Natural killer cell (primary cell): Measurements from ENCODE around the gene FOXJ3. TPM values are rescaled to one million over a fixed set of nuclear protein-coding genes. Genes with fewer than 3 reads are reported as not detected.

Source experiments
- ATAC-seq, 3 donors: fragments of 150-1000 bp in 2 of 3; fragments of 200-7000 bp in 1 of 3; cut with Tn5 transposase; 1 replicate in 1 of 3; 2 replicates in 2 of 3; pipeline ENCODE4 v1.10.0; 2021; ENCODE audit warnings: mild to moderate bottlenecking in 2 of 3, moderate library complexity in 2 of 3
- DNase-seq, 2 donors: peaks; one replicate each; pipeline versions ENCODE4 v3.0.0 to v3.0.0-alpha.2; 2013 to 2021; ENCODE audit warnings: mixed read lengths in 1 of 2
- H3K27ac ChIP-seq: one replicate; pipeline ENCODE4 v1.5.1; 2013; ENCODE audit warnings: mild to moderate bottlenecking, low read length
- H3K27me3 ChIP-seq: one replicate; pipeline ENCODE4 v1.6.1; 2013; ENCODE audit warnings: low read length; ENCODE audit not compliant: control insufficient read depth, insufficient read depth
- H3K36me3 ChIP-seq: one replicate; pipeline ENCODE4 v1.6.1; 2013; ENCODE audit warnings: low read length; ENCODE audit not compliant: control insufficient read depth, insufficient read depth
- H3K4me1 ChIP-seq: one replicate; pipeline ENCODE4 v1.6.1; 2013; ENCODE audit warnings: low read length; ENCODE audit not compliant: control insufficient read depth, insufficient read depth
- H3K4me3 ChIP-seq: one replicate; pipeline ENCODE4 v1.5.1; 2013; ENCODE audit warnings: low read length
- H3K9me3 ChIP-seq: one replicate; pipeline ENCODE4 v1.6.1; 2013; ENCODE audit warnings: low read length; ENCODE audit not compliant: control insufficient read depth, insufficient read depth
- H3K27ac Mint-ChIP-seq, 2 donors: one replicate each; pipeline ENCODE4 v1.8.0; 2022; ENCODE audit warnings: mild to moderate bottlenecking in 2 of 2, mixed read lengths in 2 of 2, moderate library complexity in 1 of 2
- H3K27me3 Mint-ChIP-seq, 2 donors: one replicate each; pipeline ENCODE4 v1.8.0; 2022; ENCODE audit warnings: low read depth in 2 of 2, mixed read lengths in 2 of 2
- H3K36me3 Mint-ChIP-seq: one replicate; pipeline ENCODE4 v1.8.0; 2022; ENCODE audit warnings: mixed read lengths
- H3K4me1 Mint-ChIP-seq, 2 donors: one replicate each; pipeline ENCODE4 v1.8.0; 2022; ENCODE audit warnings: mixed read lengths in 2 of 2
- H3K4me3 Mint-ChIP-seq: one replicate; pipeline ENCODE4 v1.8.0; 2022; ENCODE audit warnings: mild to moderate bottlenecking, moderate library complexity, mixed read lengths
- H3K9me3 Mint-ChIP-seq, 2 donors: one replicate each; pipeline ENCODE4 v1.8.0; 2022; ENCODE audit warnings: mixed read lengths in 2 of 2
- CTCF ChIP-seq: fragments of 200-600 bp; IDR thresholded peaks from one replicate; pipeline ENCODE4 v1.8.0; 2022; ENCODE audit warnings: antibody characterized with exemption
- WGBS: methylation state at CpG from one replicate; pipeline ENCODE4 v1.1.7; 2013; ENCODE audit warnings: missing lambda C conversion rate; ENCODE audit not compliant: insufficient coverage; 5-methylcytosine and 5-hydroxymethylcytosine counted together
- intact Hi-C: fragments of 100-400 bp; cut with micrococcal nuclease; formaldehyde crosslinking; loops from one replicate; pipeline ENCODE4 v1.14.2; 2022
- total RNA-seq, 4 donors: library from RNA; stranded (reverse); fragments of 120-200 nt in 1 of 4; gene quantifications; one replicate each; pipeline versions ENCODE4 v1.2.3 to v1.2.4, GENCODE V29; 2013 to 2022

The FOXJ3 gene
- total RNA-seq, 3 donors from 2014 or later (not counting 1 experiment from before 2014, with no cell fraction given) = 81.9 to 93.8 (median 82.5) TPM

- Histone ChIP-seq H3K4me1 (peaks cover 11% of the 10 kb centered on the region), H3K27me3 (no peaks in the 10 kb centered on the region), H3K4me3 (no peak overlapping the region), H3K9me3 (peaks cover 5% of the 10 kb centered on the region), H3K27ac (no peak overlapping the region), H3K36me3 (no peaks in the 10 kb centered on the region)
- peaks cover 2 to 9% of the 10 kb centered on the region in 2 donors for H3K9me3 Mint-ChIP-seq
- H3K4me3 Mint-ChIP-seq = no peak overlapping the region
- H3K36me3 Mint-ChIP-seq = peaks cover 21% of the 10 kb centered on the region
- peak overlapping the region; percentile 47 to 50 for H3K27ac Mint-ChIP-seq
- H3K27me3 Mint-ChIP-seq = no peaks in the 10 kb centered on the region
- intact Hi-C loops = no loop called here
- no peak for TF ChIP-seq CTCF
- DNase-seq (no peak), ATAC-seq (peak in 2 of 3 donors; percentile 48 to 52)
- H3K4me1 Mint-ChIP-seq = peaks cover 64 to 68% of the 10 kb centered on the region in 2 donors
- WGBS = 62% methylated on average over 4 of the region's 5 CpGs
Observed at GRCh38 chr1:42240966-42241755, 93.9 kb downstream of the FOXJ3 start.

- H3K27me3 Mint-ChIP-seq = no peaks in the 10 kb centered on the region
- Histone ChIP-seq H3K4me3 (no peak overlapping the region), H3K4me1 (peaks cover 11% of the 10 kb centered on the region), H3K27me3 (no peaks in the 10 kb centered on the region), H3K9me3 (peaks cover 14% of the 10 kb centered on the region), H3K27ac (no peak overlapping the region), H3K36me3 (no peaks in the 10 kb centered on the region)
- intact Hi-C loops = no loop called here
- H3K36me3 Mint-ChIP-seq = peaks cover 21% of the 10 kb centered on the region
- no peak overlapping the region for H3K4me3 Mint-ChIP-seq
- WGBS = no CpG with 5 or more reads among the region's 1 CpG
- H3K27ac Mint-ChIP-seq = peak overlapping the region in 1 of 2 donors; percentile 24
- peaks cover 47 to 56% of the 10 kb centered on the region in 2 donors for H3K4me1 Mint-ChIP-seq
- TF ChIP-seq CTCF = no peak
- H3K9me3 Mint-ChIP-seq = peaks cover 2 to 9% of the 10 kb centered on the region in 2 donors
- ATAC-seq (no peak), DNase-seq (no peak)
Observed at GRCh38 chr1:42239555-42239954, 95.5 kb downstream of the FOXJ3 start.

GRCh38 chr1:42239041-42239440, 96.0 kb downstream of the FOXJ3 start:
- Mint-ChIP-seq H3K4me1 (peaks cover 42 to 51% of the 10 kb centered on the region in 2 donors), H3K9me3 (peaks cover 2 to 10% of the 10 kb centered on the region in 2 donors), H3K36me3 (peaks cover 21% of the 10 kb centered on the region), H3K27me3 (no peaks in the 10 kb centered on the region), H3K27ac (peak overlapping the region in 1 of 2 donors; percentile 24), H3K4me3 (no peak overlapping the region)
- no CpG with 5 or more reads among the region's 1 CpG for WGBS
- Histone ChIP-seq H3K27ac (no peak overlapping the region), H3K4me1 (peaks cover 11% of the 10 kb centered on the region), H3K36me3 (no peaks in the 10 kb centered on the region), H3K9me3 (peaks cover 14% of the 10 kb centered on the region), H3K4me3 (no peak overlapping the region), H3K27me3 (no peaks in the 10 kb centered on the region)
- intact Hi-C loops = no loop called here
- DNase-seq (no peak), ATAC-seq (no peak)
- no peak for TF ChIP-seq CTCF
